ENCODE results near the gene PCDH15. TPM values are rescaled to one million over a fixed set of nuclear protein-coding genes. Genes with fewer than 3 reads are reported as not detected.

PCDH15 gene
- total RNA-seq, 1 experiment from 2014 or later, result 0.61 TPM

DNA sequence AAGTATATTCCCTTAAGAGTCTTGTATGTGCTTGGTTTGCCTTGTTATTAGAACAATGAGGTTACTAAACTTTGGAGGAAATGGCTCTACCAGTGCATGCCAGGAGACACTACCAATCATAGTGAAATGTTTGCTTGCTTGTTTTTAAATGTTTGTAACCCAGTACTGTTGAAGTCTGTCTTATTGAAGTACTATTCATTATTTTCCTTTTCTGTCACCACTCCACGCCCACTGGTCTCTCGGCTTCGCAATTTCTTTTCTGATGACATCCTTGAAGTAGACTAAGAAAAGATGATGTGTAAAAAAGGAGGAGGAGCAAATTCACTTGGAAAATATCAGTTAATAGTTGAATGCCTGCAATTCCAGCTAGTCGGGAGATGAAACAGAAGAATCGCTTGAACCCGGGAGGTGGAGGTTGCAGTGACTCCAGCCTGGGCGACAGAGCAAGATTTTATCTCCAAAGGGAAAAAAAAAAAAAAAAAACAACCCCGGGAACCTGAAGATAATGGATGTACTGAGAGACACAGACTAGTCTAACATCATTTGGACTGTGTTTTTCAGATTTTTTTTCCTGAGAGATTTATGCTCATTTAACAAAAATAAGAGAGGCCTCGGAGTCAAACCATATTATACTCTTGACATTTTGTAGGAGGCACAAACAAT lies 959.4 kb downstream of the PCDH15 start:
- H2AFZ ChIP-seq (ENCODE audit: low read length), result peak overlapping the region; percentile 32
- Mint-ChIP-seq H3K36me3 (ENCODE audit: insufficient read depth in 1 of 3, low read depth in 3 of 3) (peaks cover 0 to 3% (median 0%) of the 10 kb centered on the region in 3 experiments; a peak in 2 of 7 replicates), H3K9me3 (peaks cover 0 to 2% of the 10 kb centered on the region in 2 experiments; a peak in 1 of 5 replicates), H3K27me3 (ENCODE audit: low read depth) (no peaks in the 10 kb centered on the region), H3K4me1 (peaks cover 7% of the 10 kb centered on the region in 2 experiments), H3K4me3 (no peak overlapping the region), H3K27ac (peak overlapping the region in 1 of 3 experiments; percentile 55; a peak in 1 of 7 replicates)
- no peak overlapping the region for H4K91ac ChIP-seq (ENCODE audit: insufficient read length, low read depth, low read length)
- H3K14ac ChIP-seq (ENCODE audit: insufficient read depth, low read length), result no peak overlapping the region
- H2BK15ac ChIP-seq (ENCODE audit: low read depth, low read length), result no peak overlapping the region
- H3K27ac ChIP-seq (ENCODE audit: insufficient read length, low read depth, low read length), result no peak overlapping the region
- H2BK12ac ChIP-seq (ENCODE audit: insufficient read length, low read depth, low read length), result no peak overlapping the region
- no peak overlapping the region for H2BK120ac ChIP-seq (ENCODE audit: low read depth, low read length, poor library complexity, severe bottlenecking)
- H4K8ac ChIP-seq (replicated peaks; ENCODE audit: insufficient read length, low read depth, low read length), result no peak overlapping the region
- H3K9ac ChIP-seq (ENCODE audit: extremely low read depth, insufficient read length, low read length), result no peak overlapping the region
- H3K4ac ChIP-seq (ENCODE audit: low read depth, low read length), result no peak overlapping the region
- no peak overlapping the region for H3T11ph ChIP-seq (ENCODE audit: low read length)
- TF ChIP-seq, protein P1, sequence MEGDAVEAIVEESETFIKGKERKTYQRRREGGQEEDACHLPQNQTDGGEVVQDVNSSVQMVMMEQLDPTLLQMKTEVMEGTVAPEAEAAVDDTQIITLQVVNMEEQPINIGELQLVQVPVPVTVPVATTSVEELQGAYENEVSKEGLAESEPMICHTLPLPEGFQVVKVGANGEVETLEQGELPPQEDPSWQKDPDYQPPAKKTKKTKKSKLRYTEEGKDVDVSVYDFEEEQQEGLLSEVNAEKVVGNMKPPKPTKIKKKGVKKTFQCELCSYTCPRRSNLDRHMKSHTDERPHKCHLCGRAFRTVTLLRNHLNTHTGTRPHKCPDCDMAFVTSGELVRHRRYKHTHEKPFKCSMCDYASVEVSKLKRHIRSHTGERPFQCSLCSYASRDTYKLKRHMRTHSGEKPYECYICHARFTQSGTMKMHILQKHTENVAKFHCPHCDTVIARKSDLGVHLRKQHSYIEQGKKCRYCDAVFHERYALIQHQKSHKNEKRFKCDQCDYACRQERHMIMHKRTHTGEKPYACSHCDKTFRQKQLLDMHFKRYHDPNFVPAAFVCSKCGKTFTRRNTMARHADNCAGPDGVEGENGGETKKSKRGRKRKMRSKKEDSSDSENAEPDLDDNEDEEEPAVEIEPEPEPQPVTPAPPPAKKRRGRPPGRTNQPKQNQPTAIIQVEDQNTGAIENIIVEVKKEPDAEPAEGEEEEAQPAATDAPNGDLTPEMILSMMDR (conservative IDR thresholded peaks at IDR 0.05), result no peak
- no peaks in the 10 kb centered on the region; the same call in 1 of the 2 replicates for H3K27me3 ChIP-seq (ENCODE audit: insufficient read depth, low read length)
- H2BK5ac ChIP-seq (ENCODE audit: insufficient read length, low read length), result no peak overlapping the region
- DNase-seq, result no peak
- no peak overlapping the region for H3K23ac ChIP-seq (ENCODE audit: insufficient read length, low read depth, low read length)
- H3K79me2 ChIP-seq (ENCODE audit: insufficient read depth, low read length), result no peaks in the 10 kb centered on the region
- H3K4me2 ChIP-seq (ENCODE audit: insufficient read depth, insufficient read length, low read length), result no peak overlapping the region
- H4K20me1 ChIP-seq (ENCODE audit: control insufficient read depth, insufficient read depth, insufficient read length), result no peaks in the 10 kb centered on the region
- H3K79me1 ChIP-seq (ENCODE audit: insufficient read depth, low read depth, low read length, poor library complexity, severe bottlenecking), result no peaks in the 10 kb centered on the region
- no peaks in the 10 kb centered on the region for H3K23me2 ChIP-seq (ENCODE audit: insufficient read length, low read depth, low read length, poor library complexity, severe bottlenecking)
- no CpG with 5 or more reads among the region's 9 CpGs for WGBS (ENCODE audit: extremely low coverage, insufficient read length, low lambda C conversion rate)
- H2BK20ac ChIP-seq (ENCODE audit: low read depth, low read length, poor library complexity, severe bottlenecking), result no peak overlapping the region
- no peak overlapping the region for H3K18ac ChIP-seq (ENCODE audit: insufficient read length, low read depth, low read length)
- H4K5ac ChIP-seq (ENCODE audit: insufficient read length, low read depth, low read length), result no peak overlapping the region
- no peaks in the 10 kb centered on the region for H3K9me3 ChIP-seq (ENCODE audit: control insufficient read depth, low read depth, low read length)
- H2AK5ac ChIP-seq (ENCODE audit: insufficient read length, low read length), result no peak overlapping the region
- no peak overlapping the region for H3K56ac ChIP-seq (ENCODE audit: insufficient read length, low read depth, low read length)
- no peaks in the 10 kb centered on the region for H3K4me1 ChIP-seq (ENCODE audit: insufficient read depth, low read length)

All from H9 (cell line).